Stimulated activated effector memory CD8-positive, alpha-beta T cell treated with anti-CD3 and anti-CD28 coated beads, Interleukin-12 subunit alpha, Interleukin-12 subunit beta, amount 100 ng/mL, for 72 hours (primary cell): ENCODE measurements around the gene SCYL1.
A peak's percentile ranks its signal among the peaks of the same experiment; 100 is the strongest.
"Not testable (repeated sequence)": the region's sequence is repeated elsewhere in the genome, so short reads cannot be mapped to it uniquely, and the experiment has no call there.

Experiments
- ATAC-seq: fragments of 150-1000 bp; cut with Tn5 transposase; 2 replicates; pipeline ENCODE4 v1.10.0; 2021
- DNase-seq, 2 donors: peaks; one replicate each; pipeline ENCODE4 v3.0.0; 2021 to 2022; ENCODE audit warnings: low spot score in 2 of 2
- H3K27ac Mint-ChIP-seq: one replicate; pipeline ENCODE4 v1.8.0; 2022; ENCODE audit warnings: mild to moderate bottlenecking, mixed read lengths
- H3K36me3 Mint-ChIP-seq: one replicate; pipeline ENCODE4 v1.8.0; 2022; ENCODE audit warnings: mild to moderate bottlenecking, mixed read lengths
- H3K4me1 Mint-ChIP-seq: one replicate; pipeline ENCODE4 v1.8.0; 2022; ENCODE audit warnings: mixed read lengths
- H3K4me3 Mint-ChIP-seq: one replicate; pipeline ENCODE4 v1.8.0; 2022; ENCODE audit warnings: mild to moderate bottlenecking, mixed read lengths
- H3K9me3 Mint-ChIP-seq: one replicate; pipeline ENCODE4 v1.8.0; 2022; ENCODE audit warnings: mixed read lengths

Gene SCYL1

DNA sequence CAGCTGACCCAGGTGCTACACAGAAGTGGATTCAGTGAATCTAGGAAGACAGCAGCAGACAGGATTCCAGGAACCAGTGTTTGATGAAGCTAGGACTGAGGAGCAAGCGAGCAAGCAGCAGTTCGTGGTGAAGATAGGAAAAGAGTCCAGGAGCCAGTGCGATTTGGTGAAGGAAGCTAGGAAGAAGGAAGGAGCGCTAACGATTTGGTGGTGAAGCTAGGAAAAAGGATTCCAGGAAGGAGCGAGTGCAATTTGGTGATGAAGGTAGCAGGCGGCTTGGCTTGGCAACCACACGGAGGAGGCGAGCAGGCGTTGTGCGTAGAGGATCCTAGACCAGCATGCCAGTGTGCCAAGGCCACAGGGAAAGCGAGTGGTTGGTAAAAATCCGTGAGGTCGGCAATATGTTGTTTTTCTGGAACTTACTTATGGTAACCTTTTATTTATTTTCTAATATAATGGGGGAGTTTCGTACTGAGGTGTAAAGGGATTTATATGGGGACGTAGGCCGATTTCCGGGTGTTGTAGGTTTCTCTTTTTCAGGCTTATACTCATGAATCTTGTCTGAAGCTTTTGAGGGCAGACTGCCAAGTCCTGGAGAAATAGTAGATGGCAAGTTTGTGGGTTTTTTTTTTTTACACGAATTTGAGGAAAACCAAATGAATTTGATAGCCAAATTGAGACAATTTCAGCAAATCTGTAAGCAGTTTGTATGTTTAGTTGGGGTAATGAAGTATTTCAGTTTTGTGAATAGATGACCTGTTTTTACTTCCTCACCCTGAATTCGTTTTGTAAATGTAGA is 24.3 kb upstream of the SCYL1 start:
- H3K9me3 Mint-ChIP-seq = no peaks in the 10 kb centered on the region
- no peaks in the 10 kb centered on the region for H3K36me3 Mint-ChIP-seq
- DNase-seq (peak in 1 of 2 donors; percentile 74), ATAC-seq (no peak)
- no peak overlapping the region for H3K4me3 Mint-ChIP-seq
- H3K4me1 Mint-ChIP-seq = peaks cover 48% of the 10 kb centered on the region
- H3K27ac Mint-ChIP-seq = no peak overlapping the region

GRCh38 chr11:65501186-65501471 is 23.8 kb upstream of the SCYL1 start:
- H3K4me1 Mint-ChIP-seq = peaks cover 48% of the 10 kb centered on the region
- H3K36me3 Mint-ChIP-seq = no peaks in the 10 kb centered on the region
- no peak overlapping the region for H3K4me3 Mint-ChIP-seq
- H3K27ac Mint-ChIP-seq = no peak overlapping the region
- DNase-seq = no peak
- no peaks in the 10 kb centered on the region for H3K9me3 Mint-ChIP-seq
- ATAC-seq = no peak

DNA sequence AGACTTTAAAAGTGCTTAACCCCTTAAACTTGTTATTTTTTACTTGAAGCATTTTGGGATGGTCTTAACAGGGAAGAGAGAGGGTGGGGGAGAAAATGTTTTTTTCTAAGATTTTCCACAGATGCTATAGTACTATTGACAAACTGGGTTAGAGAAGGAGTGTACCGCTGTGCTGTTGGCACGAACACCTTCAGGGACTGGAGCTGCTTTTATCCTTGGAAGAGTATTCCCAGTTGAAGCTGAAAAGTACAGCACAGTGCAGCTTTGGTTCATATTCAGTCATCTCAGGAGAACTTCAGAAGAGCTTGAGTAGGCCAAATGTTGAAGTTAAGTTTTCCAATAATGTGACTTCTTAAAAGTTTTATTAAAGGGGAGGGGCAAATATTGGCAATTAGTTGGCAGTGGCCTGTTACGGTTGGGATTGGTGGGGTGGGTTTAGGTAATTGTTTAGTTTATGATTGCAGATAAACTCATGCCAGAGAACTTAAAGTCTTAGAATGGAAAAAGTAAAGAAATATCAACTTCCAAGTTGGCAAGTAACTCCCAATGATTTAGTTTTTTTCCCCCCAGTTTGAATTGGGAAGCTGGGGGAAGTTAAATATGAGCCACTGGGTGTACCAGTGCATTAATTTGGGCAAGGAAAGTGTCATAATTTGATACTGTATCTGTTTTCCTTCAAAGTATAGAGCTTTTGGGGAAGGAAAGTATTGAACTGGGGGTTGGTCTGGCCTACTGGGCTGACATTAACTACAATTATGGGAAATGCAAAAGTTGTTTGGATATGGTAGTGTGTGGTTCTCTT is 23.2 kb upstream of the SCYL1 start:
- Mint-ChIP-seq H3K36me3 (no peaks in the 10 kb centered on the region), H3K9me3 (no peaks in the 10 kb centered on the region), H3K27ac (no peak overlapping the region), H3K4me1 (peaks cover 48% of the 10 kb centered on the region), H3K4me3 (no peak overlapping the region)
- ATAC-seq = no peak
- no peak for DNase-seq

DNA sequence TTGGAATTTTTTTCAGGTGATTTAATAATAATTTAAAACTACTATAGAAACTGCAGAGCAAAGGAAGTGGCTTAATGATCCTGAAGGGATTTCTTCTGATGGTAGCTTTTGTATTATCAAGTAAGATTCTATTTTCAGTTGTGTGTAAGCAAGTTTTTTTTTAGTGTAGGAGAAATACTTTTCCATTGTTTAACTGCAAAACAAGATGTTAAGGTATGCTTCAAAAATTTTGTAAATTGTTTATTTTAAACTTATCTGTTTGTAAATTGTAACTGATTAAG is 22.7 kb upstream of the SCYL1 start:
- Mint-ChIP-seq H3K36me3 (no peaks in the 10 kb centered on the region), H3K4me1 (peaks cover 48% of the 10 kb centered on the region), H3K27ac (no peak overlapping the region), H3K4me3 (no peak overlapping the region), H3K9me3 (no peaks in the 10 kb centered on the region)
- DNase-seq (no peak), ATAC-seq (no peak)

GRCh38 chr11:65502555-65503367 is 22.1 kb upstream of the SCYL1 start:
- Mint-ChIP-seq H3K9me3 (no peaks in the 10 kb centered on the region), H3K4me1 (peaks cover 52% of the 10 kb centered on the region), H3K4me3 (no peak overlapping the region), H3K36me3 (no peaks in the 10 kb centered on the region), H3K27ac (no peak overlapping the region)
- no peak for ATAC-seq
- DNase-seq = no peak

- H3K36me3 Mint-ChIP-seq = no peaks in the 10 kb centered on the region
- H3K9me3 Mint-ChIP-seq = no peaks in the 10 kb centered on the region
- H3K4me3 Mint-ChIP-seq = no peak overlapping the region
- no peak overlapping the region for H3K27ac Mint-ChIP-seq
- DNase-seq (no peak), ATAC-seq (no peak)
- peaks cover 54% of the 10 kb centered on the region for H3K4me1 Mint-ChIP-seq
Observed at GRCh38 chr11:65503368-65503948, 21.4 kb upstream of the SCYL1 start.

DNA sequence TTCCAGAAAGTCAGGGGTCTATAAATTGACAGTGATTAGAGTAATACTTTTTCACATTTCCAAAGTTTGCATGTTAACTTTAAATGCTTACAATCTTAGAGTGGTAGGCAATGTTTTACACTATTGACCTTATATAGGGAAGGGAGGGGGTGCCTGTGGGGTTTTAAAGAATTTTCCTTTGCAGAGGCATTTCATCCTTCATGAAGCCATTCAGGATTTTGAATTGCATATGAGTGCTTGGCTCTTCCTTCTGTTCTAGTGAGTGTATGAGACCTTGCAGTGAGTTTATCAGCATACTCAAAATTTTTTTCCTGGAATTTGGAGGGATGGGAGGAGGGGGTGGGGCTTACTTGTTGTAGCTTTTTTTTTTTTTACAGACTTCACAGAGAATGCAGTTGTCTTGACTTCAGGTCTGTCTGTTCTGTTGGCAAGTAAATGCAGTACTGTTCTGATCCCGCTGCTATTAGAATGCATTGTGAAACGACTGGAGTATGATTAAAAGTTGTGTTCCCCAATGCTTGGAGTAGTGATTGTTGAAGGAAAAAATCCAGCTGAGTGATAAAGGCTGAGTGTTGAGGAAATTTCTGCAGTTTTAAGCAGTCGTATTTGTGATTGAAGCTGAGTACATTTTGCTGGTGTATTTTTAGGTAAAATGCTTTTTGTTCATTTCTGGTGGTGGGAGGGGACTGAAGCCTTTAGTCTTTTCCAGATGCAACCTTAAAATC is 20.8 kb upstream of the SCYL1 start:
- ATAC-seq = no peak
- Mint-ChIP-seq H3K4me1 (peaks cover 55% of the 10 kb centered on the region), H3K4me3 (no peak overlapping the region), H3K27ac (no peak overlapping the region), H3K36me3 (peaks cover 4% of the 10 kb centered on the region), H3K9me3 (no peaks in the 10 kb centered on the region)
- no peak for DNase-seq

GRCh38 chr11:65504674-65505465 is 20.0 kb upstream of the SCYL1 start:
- Mint-ChIP-seq H3K36me3 (peaks cover 9% of the 10 kb centered on the region), H3K4me3 (no peak overlapping the region), H3K27ac (no peak overlapping the region), H3K9me3 (no peaks in the 10 kb centered on the region), H3K4me1 (peaks cover 59% of the 10 kb centered on the region)
- DNase-seq (no peak), ATAC-seq (no peak)

DNA sequence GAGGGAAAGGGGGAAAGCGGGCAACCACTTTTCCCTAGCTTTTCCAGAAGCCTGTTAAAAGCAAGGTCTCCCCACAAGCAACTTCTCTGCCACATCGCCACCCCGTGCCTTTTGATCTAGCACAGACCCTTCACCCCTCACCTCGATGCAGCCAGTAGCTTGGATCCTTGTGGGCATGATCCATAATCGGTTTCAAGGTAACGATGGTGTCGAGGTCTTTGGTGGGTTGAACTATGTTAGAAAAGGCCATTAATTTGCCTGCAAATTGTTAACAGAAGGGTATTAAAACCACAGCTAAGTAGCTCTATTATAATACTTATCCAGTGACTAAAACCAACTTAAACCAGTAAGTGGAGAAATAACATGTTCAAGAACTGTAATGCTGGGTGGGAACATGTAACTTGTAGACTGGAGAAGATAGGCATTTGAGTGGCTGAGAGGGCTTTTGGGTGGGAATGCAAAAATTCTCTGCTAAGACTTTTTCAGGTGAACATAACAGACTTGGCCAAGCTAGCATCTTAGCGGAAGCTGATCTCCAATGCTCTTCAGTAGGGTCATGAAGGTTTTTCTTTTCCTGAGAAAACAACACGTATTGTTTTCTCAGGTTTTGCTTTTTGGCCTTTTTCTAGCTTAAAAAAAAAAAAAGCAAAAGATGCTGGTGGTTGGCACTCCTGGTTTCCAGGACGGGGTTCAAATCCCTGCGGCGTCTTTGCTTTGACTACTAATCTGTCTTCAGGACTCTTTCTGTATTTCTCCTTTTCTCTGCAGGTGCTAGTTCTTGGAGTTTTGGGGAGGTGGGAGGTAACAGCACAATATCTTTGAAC is 19.2 kb upstream of the SCYL1 start:
- DNase-seq = no peak
- Mint-ChIP-seq H3K4me1 (peaks cover 63% of the 10 kb centered on the region), H3K4me3 (no peak overlapping the region), H3K9me3 (no peaks in the 10 kb centered on the region), H3K27ac (no peak overlapping the region), H3K36me3 (peaks cover 14% of the 10 kb centered on the region)
- no peak for ATAC-seq

GRCh38 chr11:65506290-65506771 is 18.6 kb upstream of the SCYL1 start:
- Mint-ChIP-seq H3K27ac (no peak overlapping the region), H3K36me3 (peaks cover 15% of the 10 kb centered on the region), H3K4me3 (no peak overlapping the region), H3K4me1 (peaks cover 66% of the 10 kb centered on the region), H3K9me3 (no peaks in the 10 kb centered on the region)
- no peak for ATAC-seq
- DNase-seq = no peak

- Mint-ChIP-seq H3K27ac (no peak overlapping the region), H3K36me3 (peaks cover 15% of the 10 kb centered on the region), H3K9me3 (no peaks in the 10 kb centered on the region), H3K4me3 (no peak overlapping the region), H3K4me1 (peaks cover 66% of the 10 kb centered on the region)
- DNase-seq (peak in 1 of 2 donors; percentile 72), ATAC-seq (peak; percentile 60)
Observed at GRCh38 chr11:65506772-65507505, 17.9 kb upstream of the SCYL1 start.

GRCh38 chr11:65512311-65512710 is 12.6 kb upstream of the SCYL1 start:
- not testable (repeated sequence) for DNase-seq, H3K9me3 Mint-ChIP-seq, H3K27ac Mint-ChIP-seq, H3K4me3 Mint-ChIP-seq, ATAC-seq
- Mint-ChIP-seq H3K4me1 (peaks cover 28% of the 10 kb centered on the region), H3K36me3 (peaks cover 15% of the 10 kb centered on the region)
